GM19025 (cell line): ENCODE results near the gene PDE4D.

ENCODE experiments used
- ATAC-seq: cut with Tn5 transposase; IDR thresholded peaks from one replicate; pipeline ENCODE4 v1.9.1; 2021; ENCODE audit warnings: mild to moderate bottlenecking, low read depth, moderate library complexity; ENCODE audit not compliant: unreplicated experiment

The PDE4D gene

DNA sequence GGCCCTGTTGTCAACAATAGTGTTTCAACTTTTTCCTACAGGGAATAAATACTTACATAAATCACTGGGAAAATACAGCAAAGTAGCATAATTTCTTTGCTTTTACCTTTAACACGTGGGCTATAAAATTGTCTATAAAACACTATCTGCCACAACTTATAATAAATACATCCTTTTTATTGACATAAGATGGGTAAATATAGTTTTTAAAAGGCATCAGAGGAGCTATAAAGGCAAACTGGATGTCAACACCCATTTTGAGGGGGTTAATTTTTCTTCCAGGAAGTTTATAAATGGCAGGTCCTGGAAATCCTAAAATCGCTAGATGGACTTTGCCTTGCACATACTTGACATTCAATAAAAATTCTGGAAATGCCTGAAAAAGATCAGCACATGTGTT is 358.0 kb downstream of the PDE4D start:
- ATAC-seq = no peak

DNA sequence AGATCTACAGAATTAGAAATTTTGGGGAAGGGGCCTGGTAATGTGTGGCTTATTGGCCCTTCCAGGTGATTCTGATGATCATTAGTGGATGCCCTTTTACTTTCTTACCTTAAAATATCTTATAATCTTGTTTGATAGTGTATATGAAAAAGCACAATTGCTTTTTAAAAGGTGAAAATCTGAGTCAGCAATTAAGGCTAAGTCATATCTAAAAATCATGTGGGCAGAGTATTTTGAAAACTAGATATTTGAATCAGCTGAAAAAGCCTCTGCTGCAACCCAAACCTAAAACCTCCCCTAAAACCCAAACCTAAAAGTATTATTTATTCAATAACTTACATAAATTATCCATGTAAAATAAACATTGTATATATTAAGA is 359.8 kb downstream of the PDE4D start:
- ATAC-seq = no peak

DNA sequence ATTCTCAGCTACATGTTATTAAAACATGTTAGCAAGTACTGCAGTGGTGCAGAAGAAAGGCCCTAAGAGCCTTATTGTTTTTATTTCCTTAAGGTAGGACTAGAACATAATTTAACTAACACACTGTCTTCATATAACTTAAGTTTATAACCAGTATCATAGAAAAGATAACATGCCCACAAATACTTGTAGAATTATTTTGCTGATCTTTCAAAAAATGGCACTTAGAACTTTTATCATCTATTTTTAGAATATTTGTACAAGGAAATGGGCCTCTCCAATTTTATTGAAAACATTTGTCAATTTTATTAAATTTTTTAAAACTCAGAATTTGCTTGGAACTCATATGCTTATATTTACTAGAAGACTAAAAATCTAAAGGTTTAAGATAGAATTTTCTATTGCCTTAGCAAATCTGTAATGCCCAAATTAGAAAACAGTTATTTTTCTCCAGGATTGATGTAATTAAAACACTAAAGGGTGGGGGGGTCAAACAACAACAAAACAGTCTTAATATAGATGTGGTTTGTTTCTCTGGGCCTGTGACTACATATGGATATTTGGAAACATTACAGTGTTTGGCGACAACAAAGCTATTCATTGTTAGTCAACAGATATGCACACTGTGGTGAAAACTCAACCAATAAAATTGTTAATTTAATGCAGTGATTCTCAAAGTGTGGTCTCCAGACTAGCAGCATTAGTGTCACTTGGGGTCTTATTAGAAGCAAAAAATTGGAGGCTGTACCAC is 360.4 kb downstream of the PDE4D start:
- ATAC-seq = no peak

DNA sequence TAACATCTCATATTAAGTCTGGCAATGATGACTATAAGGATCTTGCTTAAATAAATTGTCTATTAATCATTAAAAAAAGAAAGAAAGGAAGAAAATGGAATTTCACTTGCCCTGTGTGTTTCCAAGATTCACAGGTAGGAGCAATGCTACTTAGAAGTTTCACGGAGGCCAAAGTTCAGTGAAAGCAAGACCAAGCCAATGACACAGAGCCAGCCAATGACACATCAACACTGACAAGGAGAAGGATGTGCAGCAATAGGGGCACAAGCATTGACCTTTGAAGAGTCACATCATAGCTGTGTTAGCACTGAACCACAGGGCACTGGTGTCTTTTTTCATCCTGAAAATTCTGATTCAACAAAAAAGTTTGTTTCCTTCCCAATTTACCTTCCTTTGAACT is 364.3 kb downstream of the PDE4D start:
- no peak for ATAC-seq

DNA sequence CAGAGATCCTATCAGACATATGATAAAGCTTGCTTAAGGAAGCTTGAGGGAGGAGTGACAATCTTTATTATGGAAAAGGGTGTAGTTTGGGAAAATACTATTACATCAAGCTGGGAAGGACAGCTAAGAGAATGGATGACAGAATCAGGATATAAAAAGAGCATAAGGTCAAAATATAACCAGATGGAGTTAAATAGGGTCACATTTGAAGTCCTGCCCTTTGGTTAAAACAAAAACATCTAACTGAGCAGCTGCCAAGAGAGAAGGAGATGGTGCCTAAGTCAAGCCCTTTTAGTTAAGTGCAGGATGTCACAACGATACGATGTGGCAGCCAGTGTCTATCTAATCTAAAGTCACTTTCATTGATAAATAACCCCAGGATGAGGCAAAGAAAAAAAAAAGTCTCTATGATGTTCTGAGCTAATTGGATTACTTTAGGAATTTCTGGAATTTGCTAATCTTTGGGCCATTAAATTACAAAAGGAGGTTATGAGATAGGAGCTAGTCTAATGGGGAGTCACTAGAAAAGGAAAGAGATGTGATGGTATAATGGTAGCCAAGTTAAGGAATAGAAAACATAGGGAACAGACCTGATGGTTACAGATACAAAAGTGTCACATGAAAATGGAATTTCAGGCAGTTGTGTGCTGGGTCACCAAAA is 365.2 kb downstream of the PDE4D start:
- ATAC-seq = no peak

DNA sequence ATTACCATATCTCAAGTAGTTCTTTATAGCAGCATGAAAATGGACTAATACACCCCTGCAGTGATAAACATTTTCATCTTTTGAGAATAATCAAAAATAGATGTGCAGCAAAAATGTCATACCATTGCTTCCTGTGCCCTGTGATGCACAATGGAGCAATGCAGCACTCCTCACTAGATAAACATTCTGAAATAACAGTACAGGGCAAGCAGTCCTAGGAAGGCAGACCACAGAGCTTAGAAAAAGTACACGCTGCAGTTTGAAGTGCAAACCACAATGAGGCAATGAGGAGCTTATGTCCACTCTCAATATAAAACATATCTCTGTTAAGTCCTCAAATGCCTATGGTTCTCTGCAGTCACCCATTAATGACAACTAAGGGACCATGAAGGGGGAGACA is 367.6 kb downstream of the PDE4D start:
- ATAC-seq = no peak

DNA sequence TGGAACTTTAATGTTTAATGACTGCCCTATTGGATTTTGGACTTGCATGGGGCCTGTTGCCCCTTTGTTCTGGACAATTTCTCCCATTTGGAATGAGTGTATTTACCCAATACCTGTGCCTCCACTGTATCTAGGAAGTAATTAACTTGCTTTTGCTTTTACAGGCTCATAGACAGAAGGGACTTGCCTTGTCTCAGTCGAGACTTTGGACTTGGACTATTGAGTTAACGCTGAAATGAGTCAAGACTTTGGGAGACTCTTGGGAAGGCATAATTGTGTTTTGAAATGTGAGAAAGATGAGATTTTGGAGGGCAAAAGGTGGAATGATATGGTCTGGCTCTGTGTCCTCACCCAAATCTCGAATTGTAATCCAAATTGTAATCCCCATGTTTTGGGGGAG is 368.2 kb downstream of the PDE4D start:
- no peak for ATAC-seq

DNA sequence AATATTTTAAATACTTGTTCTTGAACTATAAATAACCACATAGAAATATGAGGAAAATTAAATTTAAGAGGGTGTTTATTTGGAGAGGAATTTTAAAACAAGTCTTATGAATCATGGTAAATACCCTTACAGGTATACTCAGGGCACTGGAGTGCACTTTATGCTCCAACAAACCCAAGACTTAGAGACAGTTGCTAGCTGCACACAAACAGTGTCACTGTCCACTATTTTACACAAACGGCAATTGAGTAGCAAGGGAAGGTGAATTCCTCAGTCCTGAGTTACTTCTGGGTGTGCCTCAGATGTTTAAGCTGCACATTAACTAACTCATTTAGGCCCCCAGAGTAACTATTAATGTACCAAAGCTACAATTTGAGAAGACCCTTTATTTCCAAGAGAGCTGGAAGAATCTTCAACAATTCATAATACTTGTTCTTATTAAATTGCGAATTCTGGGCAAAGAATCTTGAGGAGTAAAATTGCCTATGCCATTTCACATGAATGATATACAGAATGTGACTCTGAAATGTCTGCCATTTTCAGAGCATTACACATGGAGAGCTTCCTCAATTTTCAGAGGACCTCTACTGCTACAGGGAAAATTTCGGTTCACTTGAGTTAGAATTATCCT is 371.2 kb downstream of the PDE4D start:
- no peak for ATAC-seq

DNA sequence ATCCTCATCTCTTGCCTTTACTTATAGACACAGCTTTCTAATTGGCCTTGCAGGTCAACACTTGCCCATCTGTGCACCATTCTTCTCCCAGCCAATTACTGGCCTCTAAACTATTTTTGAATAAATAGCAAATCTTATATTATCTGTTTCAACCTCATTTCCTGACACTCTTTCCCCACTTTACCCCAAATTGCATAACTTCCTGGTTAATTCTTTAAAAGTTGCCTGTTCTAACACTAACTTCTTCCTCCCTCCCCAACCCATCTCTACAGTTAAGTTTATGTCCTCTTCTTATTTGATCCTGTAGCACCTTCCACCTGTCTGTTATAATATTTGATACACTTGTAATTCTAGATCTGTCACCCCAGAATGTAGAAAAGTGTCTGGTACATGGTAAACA is 372.1 kb downstream of the PDE4D start:
- no peak for ATAC-seq

DNA sequence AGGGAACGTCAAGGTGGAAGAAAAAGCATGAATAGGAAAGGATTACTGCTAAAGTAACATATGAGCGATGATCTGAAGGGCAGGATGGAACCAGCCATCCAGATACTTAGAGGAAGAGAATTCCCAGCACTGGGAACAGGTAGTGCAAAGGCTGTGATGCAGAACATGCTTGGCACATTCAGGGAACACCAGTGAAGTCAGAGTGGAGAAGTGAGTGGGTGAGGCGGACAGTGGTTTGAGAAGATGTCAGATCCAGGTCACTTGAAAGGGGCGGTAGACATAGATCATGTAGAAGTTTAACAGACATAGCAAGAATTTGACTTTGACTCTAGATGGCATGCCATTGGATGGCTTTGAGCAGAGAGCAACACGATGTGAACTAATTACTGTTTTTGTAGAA is 374.2 kb downstream of the PDE4D start:
- ATAC-seq = no peak

DNA sequence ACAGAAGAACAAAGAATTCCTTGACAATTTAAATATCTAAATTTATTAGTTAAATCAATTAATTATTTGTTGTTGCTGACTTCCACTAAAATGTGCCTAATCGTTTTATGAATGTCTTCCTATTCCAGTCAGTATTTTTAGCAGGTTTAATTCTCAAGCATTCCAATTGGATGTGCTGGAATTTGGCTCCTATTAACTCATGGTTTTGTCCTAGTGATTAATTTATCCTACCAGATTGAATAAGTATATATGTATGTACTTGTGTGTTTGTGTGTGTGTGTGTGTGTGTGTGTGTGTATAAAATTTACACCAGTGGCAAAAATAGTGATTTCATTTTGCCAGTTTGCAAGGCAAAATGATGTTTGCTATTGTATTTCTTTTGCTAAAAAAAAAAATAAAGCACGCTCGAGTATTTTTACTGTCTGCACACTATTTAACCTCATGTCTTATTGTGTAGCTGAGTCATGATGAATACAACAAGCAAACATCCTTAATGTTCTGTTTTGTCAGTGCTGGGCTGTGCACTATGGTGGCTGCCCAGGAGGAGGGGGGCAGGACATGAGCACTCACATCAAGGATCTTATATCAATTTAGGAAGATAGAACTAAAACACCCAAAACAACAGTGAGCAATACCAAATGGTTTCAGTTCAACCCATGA is 375.5 kb downstream of the PDE4D start:
- ATAC-seq = no peak

DNA sequence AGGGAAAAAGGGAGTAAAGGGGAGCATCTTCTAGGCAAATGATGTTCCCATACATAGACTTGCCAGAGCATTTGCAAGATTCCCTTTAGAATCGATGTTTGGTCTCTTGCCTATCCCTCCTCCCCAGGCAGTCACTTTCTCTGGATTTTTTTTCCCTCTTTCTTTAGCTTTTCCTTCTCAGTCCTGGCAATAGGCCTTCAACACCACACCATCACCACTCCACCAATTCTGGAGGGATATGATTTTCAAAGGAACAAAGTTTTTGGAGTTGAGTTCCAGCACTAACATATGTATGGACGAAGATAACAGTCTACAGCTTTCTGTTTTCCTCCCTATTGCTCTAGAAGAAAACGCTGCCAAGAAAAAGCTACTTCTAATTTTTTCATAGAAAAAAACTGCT is 377.4 kb downstream of the PDE4D start:
- ATAC-seq = no peak

DNA sequence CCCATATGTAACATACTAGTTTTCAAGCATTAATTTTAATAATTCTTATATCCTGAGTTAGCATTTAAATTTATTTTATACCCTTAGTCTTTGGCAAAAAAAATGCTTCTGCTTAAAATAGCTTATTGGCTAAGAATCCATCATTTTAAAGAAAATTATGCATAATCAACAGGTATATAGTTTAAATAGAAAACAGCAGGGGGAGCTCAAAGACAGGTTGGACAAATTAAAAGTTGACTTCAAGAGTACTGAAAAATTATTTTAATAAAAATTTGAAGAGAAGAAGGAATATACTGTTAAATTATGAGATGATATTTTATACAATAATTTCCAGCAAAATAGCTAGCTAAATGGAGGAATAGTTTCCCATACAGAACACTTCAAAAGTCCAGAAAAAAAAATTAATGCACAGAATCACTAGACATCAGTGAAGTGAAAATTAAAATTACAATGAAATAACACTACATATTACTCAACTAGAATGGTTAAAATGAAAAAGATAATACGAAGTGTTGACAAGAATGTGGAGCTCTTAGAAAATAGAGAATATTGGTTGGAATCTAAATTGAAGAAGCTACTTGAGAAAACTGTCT is 387.1 kb downstream of the PDE4D start:
- no peak for ATAC-seq

DNA sequence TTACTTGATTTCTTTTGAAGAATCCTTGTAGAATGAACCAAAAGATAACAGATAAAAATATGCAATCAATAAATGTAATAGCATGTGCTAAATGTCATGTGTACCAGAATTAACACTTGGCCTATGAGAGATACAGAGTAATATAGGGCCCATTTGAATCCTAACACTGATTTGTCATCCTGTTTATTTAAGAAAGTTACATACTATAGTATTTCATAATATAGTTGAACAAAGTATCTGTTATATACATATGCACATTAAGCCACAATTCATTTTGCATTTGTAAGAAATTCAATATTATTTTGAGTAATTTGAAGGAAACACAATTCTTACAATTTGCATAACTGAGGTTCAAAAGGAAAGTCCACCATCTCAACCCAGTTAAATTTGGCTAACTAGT is 389.5 kb downstream of the PDE4D start:
- ATAC-seq = no peak

DNA sequence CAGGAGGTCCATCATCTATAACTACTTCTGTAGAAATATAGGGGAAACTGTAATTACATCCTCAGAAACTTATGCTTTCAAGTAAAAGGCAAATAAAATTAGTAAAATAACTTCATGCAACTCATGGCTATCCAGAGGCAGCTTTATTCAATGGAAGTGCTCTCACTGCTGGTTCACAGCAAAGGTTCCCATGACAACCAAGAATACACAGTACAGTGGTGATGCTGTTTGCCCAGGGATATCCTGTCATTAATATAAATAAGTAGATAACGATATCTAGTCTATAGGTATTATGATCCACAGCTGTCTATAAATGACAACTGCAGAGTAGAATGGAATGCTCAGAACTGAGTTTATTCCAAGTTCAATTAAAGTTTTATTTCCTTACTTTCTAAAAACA is 390.3 kb downstream of the PDE4D start:
- no peak for ATAC-seq

DNA sequence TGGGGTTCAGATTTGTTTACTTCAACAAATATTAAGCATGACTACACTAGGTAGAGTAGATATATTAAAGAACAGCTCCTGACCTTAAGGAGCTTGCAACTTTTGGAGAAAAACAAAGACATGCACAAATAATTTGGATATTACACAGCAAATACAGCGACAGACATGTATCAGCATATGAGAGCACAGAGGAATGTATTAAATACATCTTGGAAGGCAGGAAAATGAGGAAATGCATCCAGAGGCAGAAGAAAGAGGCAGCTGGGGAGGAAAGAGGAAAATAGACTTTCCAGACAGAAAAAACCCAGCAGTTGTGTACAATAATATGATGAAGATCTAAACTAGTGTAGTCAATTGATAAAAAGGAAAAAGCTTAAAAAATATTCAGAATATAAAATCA is 392.2 kb downstream of the PDE4D start:
- ATAC-seq = no peak

DNA sequence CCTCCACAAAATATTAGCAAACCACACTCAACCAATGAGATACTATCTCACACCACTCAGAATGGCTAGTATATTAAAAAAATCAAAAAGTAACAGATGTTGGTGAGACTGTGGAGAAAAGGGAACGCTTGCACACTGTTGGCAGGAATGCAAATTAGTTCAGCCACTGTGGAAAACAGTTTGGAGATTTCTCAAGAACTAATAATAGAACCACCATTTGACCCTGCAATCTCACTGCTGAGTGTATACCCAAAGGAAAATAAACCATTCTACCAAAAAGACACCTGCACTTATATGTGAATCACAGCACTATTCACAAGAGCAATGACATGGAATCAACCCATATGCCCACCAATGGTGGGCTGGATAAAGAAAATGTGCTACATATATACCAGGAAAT is 393.5 kb downstream of the PDE4D start:
- ATAC-seq = no peak

DNA sequence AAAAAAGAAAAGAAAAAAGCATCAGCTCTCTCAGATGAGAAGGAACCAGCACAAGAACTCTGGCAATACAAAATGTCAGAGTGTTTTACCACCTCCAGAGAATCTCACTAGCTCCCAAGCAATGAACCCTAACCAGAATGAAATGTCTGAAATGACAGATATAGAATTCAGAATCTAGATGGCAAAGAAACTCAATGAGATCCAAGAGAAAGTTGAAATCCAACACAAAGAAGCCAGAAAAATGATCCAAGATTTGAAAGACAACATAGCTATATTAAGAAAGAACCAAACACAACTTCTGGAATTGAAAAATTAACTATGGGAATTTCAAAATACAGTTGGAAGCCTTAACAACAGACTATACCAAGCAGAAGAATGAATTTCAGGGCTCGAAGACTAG is 396.3 kb downstream of the PDE4D start:
- no peak for ATAC-seq

DNA sequence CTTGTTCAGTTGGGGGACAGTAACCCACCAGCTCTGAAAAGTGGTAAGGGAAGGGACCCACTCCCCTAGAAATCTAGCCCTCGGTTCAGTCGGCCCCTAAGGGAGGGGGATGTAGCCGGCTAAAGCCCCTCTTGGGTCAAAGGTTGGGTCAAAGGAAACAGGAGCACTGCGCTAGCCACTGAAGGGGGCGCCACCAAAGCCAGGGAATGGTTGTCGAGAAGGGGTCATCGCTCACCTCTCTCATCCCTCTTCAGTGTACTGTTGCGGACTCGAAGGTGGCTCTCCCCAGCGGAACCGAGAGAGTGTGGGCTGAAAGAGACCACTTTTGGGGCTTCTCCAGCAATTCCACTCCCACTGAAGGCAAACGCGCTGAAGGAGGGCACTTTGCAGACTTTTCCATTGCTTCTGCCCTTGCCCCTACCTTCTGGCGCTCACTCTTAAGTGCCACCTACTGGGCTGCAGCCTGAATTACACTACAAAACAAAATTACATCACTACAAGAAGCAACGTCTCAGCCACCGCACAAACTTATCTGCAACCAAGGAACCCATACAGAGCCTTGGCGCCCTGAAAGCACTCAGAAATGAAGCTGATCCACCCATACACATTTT is 396.9 kb downstream of the PDE4D start:
- ATAC-seq = no peak

DNA sequence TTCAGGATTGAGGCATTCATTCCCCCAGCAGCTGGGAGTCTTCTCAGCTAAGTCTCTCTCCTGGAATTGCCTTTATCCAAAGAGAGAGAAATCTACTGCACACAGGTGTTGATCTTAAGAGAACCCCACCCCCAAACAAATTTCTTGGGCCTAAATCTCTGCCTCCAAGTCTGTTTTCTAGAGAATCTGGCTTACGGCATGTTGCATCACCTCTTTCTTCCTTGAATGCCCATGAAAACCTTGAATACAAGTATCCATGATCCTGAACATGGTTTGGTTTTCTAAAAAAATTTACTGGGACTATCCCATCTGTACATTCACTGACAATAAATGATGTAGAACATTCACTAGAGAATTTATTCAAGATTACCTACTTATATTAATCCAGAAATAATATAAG is 401.6 kb downstream of the PDE4D start:
- no peak for ATAC-seq

DNA sequence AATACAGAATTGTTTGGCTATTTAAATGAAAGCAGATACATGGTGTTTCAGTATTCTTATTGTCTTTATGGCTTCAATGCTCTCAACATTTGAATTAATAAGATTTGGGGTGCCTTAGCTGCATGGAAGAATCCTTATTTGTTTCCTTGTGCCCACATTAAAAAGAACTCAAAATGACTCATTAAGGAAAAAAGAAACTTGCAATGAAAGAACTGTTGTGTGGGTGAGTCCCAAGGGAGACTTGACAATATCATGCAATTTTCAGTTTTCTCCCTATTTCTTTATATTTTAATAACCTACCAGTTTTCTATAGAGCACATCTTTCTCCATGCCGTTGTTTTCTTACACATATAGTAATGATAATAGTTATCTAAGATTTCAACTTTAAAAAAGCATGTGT is 404.0 kb downstream of the PDE4D start:
- no peak for ATAC-seq
